Measurements from ENCODE around the gene CACNG7.

Gene CACNG7

DNA sequence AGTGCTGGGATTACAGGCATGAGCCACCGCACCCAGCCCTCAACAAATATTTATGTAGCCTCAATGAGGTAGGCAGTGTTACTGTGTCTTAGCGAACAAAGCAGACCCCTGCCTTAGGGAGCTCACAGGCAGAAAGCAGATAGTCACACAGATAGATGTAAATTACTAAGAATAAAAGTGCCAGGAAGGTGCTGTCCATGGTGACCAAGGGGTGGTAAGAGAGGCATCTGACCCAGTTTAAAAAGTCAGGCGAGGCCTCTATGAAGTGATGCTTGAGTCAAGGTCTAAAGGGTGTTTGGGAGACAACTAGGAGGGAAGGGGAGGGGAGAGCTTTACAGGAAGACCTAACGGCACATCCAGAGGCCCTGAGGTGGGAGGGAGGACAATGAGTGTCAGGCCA, 12.4 kb upstream of the CACNG7 start:
- Histone ChIP-seq H2AFZ (ENCODE audit: low read depth, low read length) (no peak overlapping the region), H3K27ac (ENCODE audit: low read length) (no peak overlapping the region), H3K4me1 (ENCODE audit: insufficient read depth, low read length) (no peaks in the 10 kb centered on the region), H3K9ac (ENCODE audit: low read depth, low read length) (no peak overlapping the region), H3K79me2 (ENCODE audit: insufficient read depth, low read length) (no peaks in the 10 kb centered on the region), H3K36me3 (ENCODE audit: insufficient read depth, low read length) (no peaks in the 10 kb centered on the region), H3K27me3 (ENCODE audit: insufficient read depth, low read length, poor library complexity) (no peaks in the 10 kb centered on the region), H3K4me3 (ENCODE audit: low read depth in 1 of 2, low read length in 2 of 2) (no peak overlapping the region), H3K4me2 (ENCODE audit: insufficient read depth, low read length) (no peak overlapping the region), H3K9me3 (ENCODE audit: insufficient read depth, low read length, severe bottlenecking) (no peaks in the 10 kb centered on the region), H4K20me1 (ENCODE audit: insufficient read depth, low read length) (peaks cover 8% of the 10 kb centered on the region)
- no peak for DNase-seq
- ATAC-seq (ENCODE audit: insufficient read depth, low read depth), result no peak
- TF ChIP-seq EZH2 (IDR thresholded peaks at IDR 0.05; ENCODE audit: borderline replicate concordance, low read depth, low read length, severe bottlenecking), result no peak
- TF ChIP-seq, protein P1, sequence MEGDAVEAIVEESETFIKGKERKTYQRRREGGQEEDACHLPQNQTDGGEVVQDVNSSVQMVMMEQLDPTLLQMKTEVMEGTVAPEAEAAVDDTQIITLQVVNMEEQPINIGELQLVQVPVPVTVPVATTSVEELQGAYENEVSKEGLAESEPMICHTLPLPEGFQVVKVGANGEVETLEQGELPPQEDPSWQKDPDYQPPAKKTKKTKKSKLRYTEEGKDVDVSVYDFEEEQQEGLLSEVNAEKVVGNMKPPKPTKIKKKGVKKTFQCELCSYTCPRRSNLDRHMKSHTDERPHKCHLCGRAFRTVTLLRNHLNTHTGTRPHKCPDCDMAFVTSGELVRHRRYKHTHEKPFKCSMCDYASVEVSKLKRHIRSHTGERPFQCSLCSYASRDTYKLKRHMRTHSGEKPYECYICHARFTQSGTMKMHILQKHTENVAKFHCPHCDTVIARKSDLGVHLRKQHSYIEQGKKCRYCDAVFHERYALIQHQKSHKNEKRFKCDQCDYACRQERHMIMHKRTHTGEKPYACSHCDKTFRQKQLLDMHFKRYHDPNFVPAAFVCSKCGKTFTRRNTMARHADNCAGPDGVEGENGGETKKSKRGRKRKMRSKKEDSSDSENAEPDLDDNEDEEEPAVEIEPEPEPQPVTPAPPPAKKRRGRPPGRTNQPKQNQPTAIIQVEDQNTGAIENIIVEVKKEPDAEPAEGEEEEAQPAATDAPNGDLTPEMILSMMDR (IDR thresholded peaks at IDR 0.05; ENCODE audit: borderline replicate concordance, extremely low read depth, low read length, poor library complexity, severe bottlenecking), result no peak

DNA sequence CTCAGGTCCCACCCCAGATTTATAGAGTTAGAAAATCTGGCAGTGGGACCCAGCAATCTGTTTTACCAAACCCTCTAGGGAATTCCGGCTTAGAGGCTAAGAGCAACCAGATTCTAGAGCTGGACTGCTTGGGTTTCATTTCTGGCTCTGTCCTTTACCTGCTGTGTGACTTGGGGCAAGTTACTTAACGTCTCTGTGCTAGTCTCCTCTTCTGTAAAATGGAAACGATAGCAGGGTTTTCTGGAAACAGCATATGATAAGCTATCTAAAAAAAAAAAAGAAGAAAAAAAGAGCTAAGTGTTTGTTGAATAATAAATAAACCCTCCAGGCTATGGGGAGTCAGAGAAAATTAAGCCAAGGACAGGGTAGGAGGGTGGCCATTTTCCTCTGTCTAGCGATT, 11.6 kb upstream of the CACNG7 start:
- ATAC-seq (ENCODE audit: insufficient read depth, low read depth) (no peak), DNase-seq (no peak)
- Histone ChIP-seq H3K27me3 (ENCODE audit: insufficient read depth, low read length, poor library complexity) (no peaks in the 10 kb centered on the region), H3K9me3 (ENCODE audit: insufficient read depth, low read length, severe bottlenecking) (no peaks in the 10 kb centered on the region), H2AFZ (ENCODE audit: low read depth, low read length) (no peak overlapping the region), H3K9ac (ENCODE audit: low read depth, low read length) (no peak overlapping the region), H4K20me1 (ENCODE audit: insufficient read depth, low read length) (peaks cover 8% of the 10 kb centered on the region), H3K4me3 (ENCODE audit: low read depth in 1 of 2, low read length in 2 of 2) (no peak overlapping the region), H3K79me2 (ENCODE audit: insufficient read depth, low read length) (no peaks in the 10 kb centered on the region), H3K27ac (ENCODE audit: low read length) (no peak overlapping the region), H3K4me1 (ENCODE audit: insufficient read depth, low read length) (no peaks in the 10 kb centered on the region), H3K36me3 (ENCODE audit: insufficient read depth, low read length) (no peaks in the 10 kb centered on the region), H3K4me2 (ENCODE audit: insufficient read depth, low read length) (no peak overlapping the region)
- no peak for TF ChIP-seq EZH2 (IDR thresholded peaks at IDR 0.05; ENCODE audit: borderline replicate concordance, low read depth, low read length, severe bottlenecking)
- TF ChIP-seq, protein P1 (IDR thresholded peaks at IDR 0.05; ENCODE audit: borderline replicate concordance, extremely low read depth, low read length, poor library complexity, severe bottlenecking), result no peak

DNA sequence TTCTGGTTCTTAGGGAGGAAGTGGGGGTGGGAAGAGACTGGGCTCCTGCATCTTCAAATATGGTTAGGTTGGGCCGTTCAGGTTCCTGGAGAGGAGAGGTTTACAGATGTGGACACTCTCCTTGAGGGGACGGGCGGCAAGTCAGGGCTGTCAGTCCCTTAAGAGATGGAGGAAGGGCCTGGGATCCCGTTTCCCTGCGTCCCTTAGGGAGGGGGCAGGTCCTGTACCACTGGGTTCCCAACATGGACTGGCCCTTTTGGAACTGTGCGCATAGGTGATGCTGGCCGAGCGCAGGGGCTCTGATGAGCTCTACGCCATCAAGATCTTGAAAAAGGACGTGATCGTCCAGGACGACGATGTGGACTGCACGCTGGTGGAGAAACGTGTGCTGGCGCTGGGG, 10.9 kb upstream of the CACNG7 start:
- Histone ChIP-seq H3K4me2 (ENCODE audit: insufficient read depth, low read length) (no peak overlapping the region), H2AFZ (ENCODE audit: low read depth, low read length) (no peak overlapping the region)
- no peak for ATAC-seq (ENCODE audit: insufficient read depth, low read depth)

More for the DNA sequence above, 10.9 kb upstream of the CACNG7 start:
- no peak overlapping the region for H3K4me3 ChIP-seq (ENCODE audit: low read depth in 1 of 2, low read length in 2 of 2)
- H3K27ac ChIP-seq (ENCODE audit: low read length), result no peak overlapping the region
- H4K20me1 ChIP-seq (ENCODE audit: insufficient read depth, low read length), result peaks cover 8% of the 10 kb centered on the region
- no peaks in the 10 kb centered on the region for H3K4me1 ChIP-seq (ENCODE audit: insufficient read depth, low read length)
- no peaks in the 10 kb centered on the region for H3K79me2 ChIP-seq (ENCODE audit: insufficient read depth, low read length)
- H3K36me3 ChIP-seq (ENCODE audit: insufficient read depth, low read length), result no peaks in the 10 kb centered on the region
- no peaks in the 10 kb centered on the region for H3K9me3 ChIP-seq (ENCODE audit: insufficient read depth, low read length, severe bottlenecking)
- no peak for DNase-seq
- no peak overlapping the region for H3K9ac ChIP-seq (ENCODE audit: low read depth, low read length)
- TF ChIP-seq, protein P1 (IDR thresholded peaks at IDR 0.05; ENCODE audit: borderline replicate concordance, extremely low read depth, low read length, poor library complexity, severe bottlenecking), result no peak
- no peak for TF ChIP-seq EZH2 (IDR thresholded peaks at IDR 0.05; ENCODE audit: borderline replicate concordance, low read depth, low read length, severe bottlenecking)
- no peaks in the 10 kb centered on the region for H3K27me3 ChIP-seq (ENCODE audit: insufficient read depth, low read length, poor library complexity)
